Endothelial cell of umbilical vein (primary cell): ENCODE results near the gene MAGIX. TPM values are rescaled to one million over a fixed set of nuclear protein-coding genes. Genes with fewer than 3 reads are reported as not detected.
"Not testable (repeated sequence)": the region's sequence is repeated elsewhere in the genome, so short reads cannot be mapped to it uniquely, and the experiment has no call there.

Source experiments
- BruUV-seq: library from RNA; stranded (reverse); fragments of 400-500 nt; replicated peaks from 2 replicates; lab custom pipeline; 2021; lab: Mats Ljungman, UMichigan
- CTCF ChIA-PET: fragments of 300-600, 350-600 bp; sonication (Branson Sonifier 250); formaldehyde crosslinking; loops from one replicate; lab custom pipeline; 2021; ENCODE audit warnings: antibody characterized with exemption, inconsistent platforms; lab: Charles Lee
- POLR2A ChIA-PET: fragments of 300-600, 350-600 bp; sonication (Branson Sonifier 250); formaldehyde crosslinking; loops from one replicate; lab custom pipeline; 2021; ENCODE audit warnings: antibody characterized with exemption, inconsistent platforms; lab: Charles Lee
- DNase-seq: peaks from one replicate; pipeline ENCODE4 v3.0.0-alpha.2; 2011; ENCODE audit warnings: low read depth, low spot score
- FAIRE-seq: peaks from 2 replicates; lab custom pipeline; 2011; peaks lifted over from hg19 to GRCh38; lab: Jason Lieb, UNC
- H2AFZ ChIP-seq: 2 replicates; pipeline ENCODE4 v1.6.0; 2012; ENCODE audit warnings: low read depth, low read length, control low read depth, inconsistent platforms
- H3K27ac ChIP-seq: 2 replicates; pipeline ENCODE4 v1.5.1; 2011; ENCODE audit warnings: low read depth, mild to moderate bottlenecking, control low read depth, low read length, moderate library complexity; ENCODE audit not compliant: insufficient read depth
- H3K27me3 ChIP-seq, 2 experiments: 2 replicates each; pipeline versions ENCODE4 v1.6.0 to v1.6.1; 2011; ENCODE audit warnings: low read length in 2 of 2, mixed read lengths in 1 of 2; ENCODE audit not compliant: control insufficient read depth in 2 of 2, insufficient read depth in 2 of 2
- H3K36me3 ChIP-seq, 2 experiments: 2 replicates in 1 of 2; 3 replicates in 1 of 2; pipeline ENCODE4 v1.5.1; 2011; ENCODE audit warnings: low read length in 2 of 2, mild to moderate bottlenecking in 1 of 2, moderate library complexity in 1 of 2; ENCODE audit not compliant: control insufficient read depth in 2 of 2, insufficient read depth in 2 of 2; ENCODE audit errors: extremely low read depth in 1 of 2
- H3K4me1 ChIP-seq: 3 replicates; pipeline ENCODE4 v1.5.1; 2011; ENCODE audit warnings: mild to moderate bottlenecking, low read length; ENCODE audit not compliant: control insufficient read depth, insufficient read depth; ENCODE audit errors: extremely low read depth
- H3K4me2 ChIP-seq: 2 replicates; pipeline ENCODE4 v1.6.1; 2011; ENCODE audit warnings: low read length, control low read depth, mixed read lengths; ENCODE audit not compliant: insufficient read depth
- H3K4me3 ChIP-seq, 3 experiments: fragments of 200-600 bp in 1 of 3; sonication (generic), shearing (Covaris generic) in 1 of 3; replicated peaks in 1 of 3; 2 replicates each; pipeline ENCODE4 v1.5.1; 2011 to 2016; ENCODE audit warnings: control low read depth in 3 of 3, low read length in 3 of 3, mild to moderate bottlenecking in 2 of 3, inconsistent platforms in 1 of 3, low read depth in 1 of 3, moderate library complexity in 1 of 3; ENCODE audit not compliant: insufficient read depth in 1 of 3
- H3K79me2 ChIP-seq: 2 replicates; pipeline ENCODE4 v1.6.0; 2012; ENCODE audit warnings: low read length, inconsistent platforms; ENCODE audit not compliant: control insufficient read depth, insufficient read depth
- H3K9ac ChIP-seq: replicated peaks from 2 replicates; pipeline ENCODE3; 2011; ENCODE audit warnings: low read length, control low read depth; ENCODE audit not compliant: insufficient read depth; ENCODE audit errors: extremely low read depth
- H3K9me1 ChIP-seq: replicated peaks from 3 replicates; pipeline ENCODE4 v1.6.0; 2011; ENCODE audit warnings: mild to moderate bottlenecking, low read length; ENCODE audit not compliant: control insufficient read depth, insufficient read depth; ENCODE audit errors: extremely low read depth
- H3K9me3 ChIP-seq: replicated peaks from 2 replicates; pipeline ENCODE4 v1.5.1; 2012; ENCODE audit warnings: low read length, inconsistent platforms; ENCODE audit not compliant: control insufficient read depth, insufficient read depth
- H4K20me1 ChIP-seq: replicated peaks from 2 replicates; pipeline ENCODE3; 2011; ENCODE audit warnings: mild to moderate bottlenecking, low read length; ENCODE audit not compliant: control insufficient read depth, insufficient read depth; ENCODE audit errors: extremely low read depth
- MYC ChIP-seq: IDR thresholded peaks from one replicate; pipeline ENCODE4 v1.6.1; 2011; ENCODE audit warnings: mild to moderate bottlenecking, low read depth, low read length
- POLR2A ChIP-seq: IDR thresholded peaks from 2 replicates; pipeline ENCODE4 v1.6.1; 2012; ENCODE audit warnings: low read depth, mild to moderate bottlenecking, control low read depth, low read length
- POLR2AphosphoS5 ChIP-seq: IDR thresholded peaks from 2 replicates; pipeline ENCODE4 v1.6.1; 2012; ENCODE audit warnings: low read depth, mild to moderate bottlenecking, control low read depth, low read length, moderate library complexity; ENCODE audit not compliant: insufficient read depth
- dilution Hi-C: fragments of 300-500 bp; cut with MboI; formaldehyde crosslinking; loops from one replicate; pipeline ENCODE4 v1.15.0; 2019; ENCODE audit warnings: low sequenced_read_pairs; ENCODE audit not compliant: extremely low pct_ligation_motif_present
- intact Hi-C: fragments of 100-400 bp; cut with micrococcal nuclease; formaldehyde crosslinking; loops from one replicate; pipeline ENCODE4 v1.10.0; 2022
- polyA plus RNA-seq, 4 experiments: library from polyadenylated mRNA; depleted of rRNA in 3 of 4; stranded (reverse) in 3 of 4; unstranded in 1 of 4; fragments of >200 nt; gene quantifications; 2 replicates each; pipeline versions ENCODE4 v1.2.1 to v1.2.3, GENCODE V29; 2011 to 2012; ENCODE audit warnings: missing spikeins in 1 of 4
- total RNA-seq: library from RNA; stranded (reverse); gene quantifications from 2 replicates; pipeline ENCODE4 v1.2.3, GENCODE V29; 2021

MAGIX gene
- total and polyA plus RNA-seq, 2 donors (not counting 3 experiments of a cell fraction or from before 2014, with no cell fraction given) = 0.77 to 0.88 TPM

- H3K36me3 ChIP-seq = no peaks in the 10 kb centered on the region
- no TSS peak for BruUV-seq
- dilution Hi-C loops (no loop called here), intact Hi-C loops (no loop called here)
- H3K27ac ChIP-seq = peak overlapping the region; percentile 64
- DNase-seq = peak; percentile 21
- H3K9me1 ChIP-seq = no peaks in the 10 kb centered on the region
- no peaks in the 10 kb centered on the region for H3K27me3 ChIP-seq
- H3K9me3 ChIP-seq = no peaks in the 10 kb centered on the region
- H3K79me2 ChIP-seq = peaks cover 25% of the 10 kb centered on the region
- ChIA-PET CTCF (interaction anchor here (0.5 to 1.3 kb wide), 3 partner anchors 12 to 543 kb away, joined by 4 read pairs; no protein-coding TSS in a partner anchor), POLR2A (interaction anchor here (1.7 kb wide), 1 partner anchor 12 kb away, joined by 5 read pairs; no protein-coding TSS in a partner anchor)
- H4K20me1 ChIP-seq = no peaks in the 10 kb centered on the region
- peak overlapping the region; percentile 55 to 74 (median 68) for H3K4me3 ChIP-seq
- H3K4me2 ChIP-seq = peak overlapping the region; percentile 79
- peak overlapping the region; percentile 45 for H2AFZ ChIP-seq
- peak overlapping the region; percentile 64 for H3K9ac ChIP-seq
- FAIRE-seq = peak; percentile 87
- H3K4me1 ChIP-seq = peaks cover 16% of the 10 kb centered on the region
- no peak for TF ChIP-seq POLR2AphosphoS5
- TF ChIP-seq POLR2A = peak; percentile 8
- no peak for TF ChIP-seq MYC
Observed at GRCh38 chrX:49172280-49172780, 9.8 kb downstream of the MAGIX start.

DNA sequence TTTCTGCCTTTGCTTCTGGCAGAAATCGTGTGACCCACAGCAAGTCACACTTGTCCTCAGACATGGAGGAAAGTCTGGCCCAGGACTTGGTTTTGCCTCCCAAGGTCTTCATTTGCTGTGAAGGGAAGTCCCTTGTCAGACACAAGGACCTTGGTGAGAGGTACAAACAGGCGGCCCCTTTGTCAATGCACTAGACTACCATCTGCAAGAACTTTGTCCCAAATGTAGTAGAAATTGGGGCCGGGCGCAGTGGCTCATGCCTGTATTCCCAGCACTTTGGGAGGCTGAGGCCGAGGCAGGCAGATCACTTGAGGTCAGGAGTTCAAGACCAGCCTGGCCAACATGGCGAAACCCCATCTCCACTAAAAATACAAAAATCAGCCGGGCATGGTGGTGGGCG is 11.0 kb downstream of the MAGIX start:
- POLR2A ChIA-PET, H3K4me3 ChIP-seq, FAIRE-seq: not testable (repeated sequence)

More for the DNA sequence above, 11.0 kb downstream of the MAGIX start:
- DNase-seq, intact Hi-C loops, H3K9ac ChIP-seq, H2AFZ ChIP-seq, H3K27ac ChIP-seq, BruUV-seq, CTCF ChIA-PET, H3K9me3 ChIP-seq, H3K36me3 ChIP-seq, H3K27me3 ChIP-seq, dilution Hi-C loops, H3K4me1 ChIP-seq, H3K9me1 ChIP-seq, H4K20me1 ChIP-seq: not testable (repeated sequence)
- H3K79me2 ChIP-seq = peaks cover 25% of the 10 kb centered on the region
- H3K4me2 ChIP-seq = peak overlapping the region; percentile 79
